22Rv1 (cell line): ENCODE measurements around the gene SLC52A3.

Experiments used
- CTCF ChIP-seq: fragments of 450-650 bp; IDR thresholded peaks from 2 replicates; pipeline ENCODE4 v1.5.1; 2017; ENCODE audit warnings: mild to moderate bottlenecking
- ZFX ChIP-seq: fragments of 450-650 bp; IDR thresholded peaks from 2 replicates; pipeline ENCODE4 v1.6.1; 2017; ENCODE audit warnings: antibody characterized with exemption, borderline replicate concordance

GRCh38 chr20:792248-792647 lies 23.9 kb upstream of the SLC52A3 start:
- TF ChIP-seq CTCF (no peak), ZFX (no peak)
